WTC11 (cell line): Measurements from ENCODE around the gene SEZ6. TPM values are rescaled to one million over a fixed set of nuclear protein-coding genes. Genes with fewer than 3 reads are reported as not detected.

Experiments used
- ATAC-seq: fragments of 200-7000 bp; cut with Tn5 transposase; 2 replicates; pipeline ENCODE4 v1.10.0; 2021; ENCODE audit warnings: mild to moderate bottlenecking, moderate library complexity
- CTCF ChIA-PET: fragments of 300-600 bp; sonication (Branson Sonifier 250); formaldehyde crosslinking; loops from one replicate; lab custom pipeline; 2021; ENCODE audit warnings: antibody characterized with exemption; lab: Charles Lee
- POLR2A ChIA-PET: fragments of 350-600 bp; sonication (Branson Sonifier 250); formaldehyde crosslinking; loops from one replicate; lab custom pipeline; 2021; ENCODE audit warnings: antibody characterized with exemption; lab: Charles Lee
- DNase-seq: peaks from one replicate; pipeline ENCODE4 v3.0.0; 2021; ENCODE audit warnings: low spot score
- H3K27ac Mint-ChIP-seq: 2 replicates; pipeline ENCODE4 v1.8.0; 2021; ENCODE audit warnings: mixed read lengths
- H3K27me3 Mint-ChIP-seq: 2 replicates; pipeline ENCODE4 v1.8.0; 2021; ENCODE audit warnings: low read depth, mild to moderate bottlenecking, moderate library complexity, mixed read lengths
- H3K36me3 Mint-ChIP-seq: 2 replicates; pipeline ENCODE4 v1.8.0; 2021; ENCODE audit warnings: mixed read lengths
- H3K4me1 Mint-ChIP-seq: 2 replicates; pipeline ENCODE4 v1.8.0; 2022; ENCODE audit warnings: mixed read lengths
- H3K4me3 Mint-ChIP-seq: 2 replicates; pipeline ENCODE4 v1.8.0; 2021; ENCODE audit warnings: mild to moderate bottlenecking, moderate library complexity, mixed read lengths
- H3K9me3 Mint-ChIP-seq: 2 replicates; pipeline ENCODE4 v1.8.0; 2021; ENCODE audit warnings: mixed read lengths
- ARID4B ChIP-seq: sonication (generic); formaldehyde crosslinking; IDR thresholded peaks from 2 replicates; pipeline ENCODE4 v1.8.0; 2023; ENCODE audit warnings: missing genetic modification reagents, mild to moderate bottlenecking, borderline replicate concordance
- E2F1 ChIP-seq: sonication (generic); formaldehyde crosslinking; IDR thresholded peaks from 2 replicates; pipeline ENCODE4 v1.8.0; 2022; ENCODE audit warnings: mild to moderate bottlenecking, missing genetic modification reagents
- ESRRA ChIP-seq: sonication (generic); formaldehyde crosslinking; IDR thresholded peaks from 2 replicates; pipeline ENCODE4 v1.8.1; 2022; ENCODE audit warnings: mild to moderate bottlenecking, missing genetic modification reagents, borderline replicate concordance
- ETV6 ChIP-seq: sonication (generic); formaldehyde crosslinking; IDR thresholded peaks from 2 replicates; pipeline ENCODE4 v1.8.1; 2022; ENCODE audit warnings: mild to moderate bottlenecking, missing genetic modification reagents
- FOXJ3 ChIP-seq: sonication (generic); formaldehyde crosslinking; IDR thresholded peaks from 2 replicates; pipeline ENCODE4 v1.9.0; 2021; ENCODE audit warnings: missing genetic modification reagents, mild to moderate bottlenecking, borderline replicate concordance
- FOXP1 ChIP-seq: sonication (generic); formaldehyde crosslinking; IDR thresholded peaks from 2 replicates; pipeline ENCODE4 v1.8.0; 2022; ENCODE audit warnings: missing genetic modification reagents, mild to moderate bottlenecking, moderate library complexity, borderline replicate concordance
- FOXP4 ChIP-seq: sonication (generic); formaldehyde crosslinking; IDR thresholded peaks from 2 replicates; pipeline ENCODE4 v1.8.0; 2022; ENCODE audit warnings: mild to moderate bottlenecking, missing genetic modification reagents
- HMGA2 ChIP-seq: fragments of 250-450 bp; sonication (Bioruptor Pico); IDR thresholded peaks from 2 replicates; pipeline ENCODE4 v1.4.0; 2021; ENCODE audit warnings: mild to moderate bottlenecking, moderate library complexity
- JAZF1 ChIP-seq: fragments of 250-450 bp; sonication (Bioruptor Pico); IDR thresholded peaks from 2 replicates; pipeline ENCODE4 v1.9.0; 2021; ENCODE audit warnings: moderate library complexity, mild to moderate bottlenecking, inconsistent platforms
- MXD4 ChIP-seq: fragments of 250-450 bp; sonication (Bioruptor Pico); IDR thresholded peaks from 2 replicates; pipeline ENCODE4 v1.8.0; 2021; ENCODE audit warnings: mild to moderate bottlenecking, moderate library complexity, borderline replicate concordance
- PRRX2 ChIP-seq: fragments of 250-450 bp; sonication (Bioruptor Pico); IDR thresholded peaks from 2 replicates; pipeline ENCODE4 v1.8.0; 2021; ENCODE audit warnings: mild to moderate bottlenecking
- SMAD3 ChIP-seq: sonication (generic); formaldehyde crosslinking; IDR thresholded peaks from 2 replicates; pipeline ENCODE4 v1.8.0; 2022; ENCODE audit warnings: missing genetic modification reagents, mild to moderate bottlenecking, borderline replicate concordance
- TEAD1 ChIP-seq: sonication (generic); formaldehyde crosslinking; IDR thresholded peaks from 2 replicates; pipeline ENCODE4 v1.8.0; 2022; ENCODE audit warnings: mild to moderate bottlenecking, missing genetic modification reagents
- TEAD4 ChIP-seq: sonication (generic); formaldehyde crosslinking; IDR thresholded peaks from 2 replicates; pipeline ENCODE4 v1.8.0; 2022; ENCODE audit warnings: mild to moderate bottlenecking, missing genetic modification reagents
- ZBTB43 ChIP-seq: sonication (generic); formaldehyde crosslinking; IDR thresholded peaks from 2 replicates; pipeline ENCODE4 v1.8.1; 2023; ENCODE audit warnings: mild to moderate bottlenecking, missing genetic modification reagents
- ZNF121 ChIP-seq: sonication (generic); formaldehyde crosslinking; IDR thresholded peaks from 2 replicates; pipeline ENCODE4 v1.8.0; 2023; ENCODE audit warnings: missing genetic modification reagents
- ZNF138 ChIP-seq: sonication (generic); formaldehyde crosslinking; conservative IDR thresholded peaks from 2 replicates; pipeline ENCODE4 v1.8.1; 2022; ENCODE audit warnings: mild to moderate bottlenecking, moderate library complexity, missing genetic modification reagents
- total RNA-seq: library from RNA; stranded (reverse); gene quantifications from 3 replicates; pipeline ENCODE4 v1.2.3, GENCODE V29; 2021
- TF ChIP-seq, protein P1 (sequence below): sonication (generic); formaldehyde crosslinking; IDR thresholded peaks from 2 replicates; pipeline ENCODE4 v1.8.1; 2022; ENCODE audit warnings: low read depth, mild to moderate bottlenecking, moderate library complexity, missing genetic modification reagents, borderline replicate concordance
- TF ChIP-seq, protein P2 (sequence below): fragments of 250-450 bp; sonication (Bioruptor Pico); IDR thresholded peaks from 2 replicates; pipeline ENCODE4 v1.9.0; 2021; ENCODE audit warnings: mild to moderate bottlenecking

SEZ6 gene
- total RNA-seq, 1 experiment from 2014 or later = 3.0 TPM

DNA sequence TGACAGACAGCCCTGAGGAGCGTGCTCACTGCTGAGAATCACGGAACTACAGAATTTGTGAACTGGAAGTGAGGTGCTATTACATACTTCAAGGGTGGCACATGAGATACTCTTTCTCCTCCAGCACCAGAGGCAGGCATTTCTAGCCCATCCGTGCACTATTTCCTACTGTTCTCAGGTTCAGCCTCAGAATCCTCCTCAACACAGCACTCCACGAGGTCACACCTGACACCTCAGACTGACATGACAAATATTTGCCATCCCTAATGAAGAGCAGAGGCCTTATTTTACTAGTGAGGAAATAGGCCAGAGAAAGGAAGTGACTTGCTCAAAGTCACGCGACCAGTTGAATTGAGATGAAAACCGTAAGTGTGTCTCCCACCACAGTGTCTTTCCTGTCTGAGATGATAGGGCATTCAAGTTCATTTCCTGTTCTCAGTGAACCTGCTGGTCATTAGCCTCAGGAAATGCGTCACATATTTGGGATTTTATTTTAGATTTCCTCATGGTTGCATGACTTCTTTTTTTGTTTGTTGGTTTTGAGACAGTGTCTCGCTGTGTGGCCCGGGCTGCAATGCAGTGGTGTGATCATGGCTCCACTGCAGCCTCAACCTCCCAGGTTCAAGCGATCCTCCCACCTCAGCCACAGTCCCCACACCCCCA, 23.6 kb downstream of the SEZ6 start:
- CTCF ChIA-PET = interaction anchor here (0.9 to 5.0 kb wide), 7 partner anchors 14 to 134 kb away, joined by 3 to 36 read pairs (median 4); no protein-coding TSS in a partner anchor
- H3K4me3 Mint-ChIP-seq = no peak overlapping the region
- H3K9me3 Mint-ChIP-seq = no peaks in the 10 kb centered on the region
- POLR2A ChIA-PET = no interaction called here
- TF ChIP-seq FOXJ3 (no peak), FOXP4 (CRISPR knock-in tag) (no peak), MXD4 (CRISPR knock-in tag) (no peak), ZNF121 (CRISPR knock-in tag) (no peak), FOXP1 (no peak), E2F1 (CRISPR knock-in tag) (no peak), TEAD4 (CRISPR knock-in tag) (no peak), ARID4B (no peak)
- TF ChIP-seq, protein P1, sequence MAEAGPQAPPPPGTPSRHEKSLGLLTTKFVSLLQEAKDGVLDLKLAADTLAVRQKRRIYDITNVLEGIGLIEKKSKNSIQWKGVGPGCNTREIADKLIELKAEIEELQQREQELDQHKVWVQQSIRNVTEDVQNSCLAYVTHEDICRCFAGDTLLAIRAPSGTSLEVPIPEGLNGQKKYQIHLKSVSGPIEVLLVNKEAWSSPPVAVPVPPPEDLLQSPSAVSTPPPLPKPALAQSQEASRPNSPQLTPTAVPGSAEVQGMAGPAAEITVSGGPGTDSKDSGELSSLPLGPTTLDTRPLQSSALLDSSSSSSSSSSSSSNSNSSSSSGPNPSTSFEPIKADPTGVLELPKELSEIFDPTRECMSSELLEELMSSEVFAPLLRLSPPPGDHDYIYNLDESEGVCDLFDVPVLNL (CRISPR knock-in tag) = no peak
- H3K27ac Mint-ChIP-seq = no peak overlapping the region
- no peak for ATAC-seq
- H3K4me1 Mint-ChIP-seq = peaks cover 36% of the 10 kb centered on the region
- DNase-seq = no peak
- no peaks in the 10 kb centered on the region for H3K36me3 Mint-ChIP-seq
- H3K27me3 Mint-ChIP-seq = peaks cover 53% of the 10 kb centered on the region

GRCh38 chr17:28978356-28978964, 27.4 kb downstream of the SEZ6 start:
- H3K4me3 Mint-ChIP-seq = no peak overlapping the region
- H3K9me3 Mint-ChIP-seq = no peaks in the 10 kb centered on the region
- DNase-seq (no peak), ATAC-seq (no peak)
- H3K4me1 Mint-ChIP-seq = peaks cover 16% of the 10 kb centered on the region
- ChIA-PET POLR2A (interaction anchor here (1.2 kb wide), 1 partner anchor 29 kb away, joined by 3 read pairs; no protein-coding TSS in a partner anchor), CTCF (interaction anchor here (0.6 to 2.9 kb wide), 2 partner anchors 13 to 24 kb away, joined by 3 to 15 read pairs; no protein-coding TSS in a partner anchor)
- H3K36me3 Mint-ChIP-seq = no peaks in the 10 kb centered on the region
- peaks cover 28% of the 10 kb centered on the region for H3K27me3 Mint-ChIP-seq
- no peak overlapping the region for H3K27ac Mint-ChIP-seq
- no peak for TF ChIP-seq ZBTB43 (CRISPR knock-in tag)
- no peak for TF ChIP-seq JAZF1
- TF ChIP-seq SMAD3 (CRISPR knock-in tag) = no peak
- TF ChIP-seq ETV6 (CRISPR knock-in tag) = no peak
- no peak for TF ChIP-seq PRRX2
- no peak for TF ChIP-seq TEAD1 (CRISPR knock-in tag)
- TF ChIP-seq ESRRA (CRISPR knock-in tag) = no peak
- TF ChIP-seq HMGA2 (CRISPR knock-in tag) = no peak
- no peak for TF ChIP-seq TEAD4 (CRISPR knock-in tag)
- TF ChIP-seq, protein P2, sequence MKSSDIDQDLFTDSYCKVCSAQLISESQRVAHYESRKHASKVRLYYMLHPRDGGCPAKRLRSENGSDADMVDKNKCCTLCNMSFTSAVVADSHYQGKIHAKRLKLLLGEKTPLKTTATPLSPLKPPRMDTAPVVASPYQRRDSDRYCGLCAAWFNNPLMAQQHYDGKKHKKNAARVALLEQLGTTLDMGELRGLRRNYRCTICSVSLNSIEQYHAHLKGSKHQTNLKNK (CRISPR knock-in tag) = no peak
- TF ChIP-seq ZNF138 (CRISPR knock-in tag) = no peak
